Measurements from ENCODE around the gene RHCE.

- TF ChIP-seq, protein P1, sequence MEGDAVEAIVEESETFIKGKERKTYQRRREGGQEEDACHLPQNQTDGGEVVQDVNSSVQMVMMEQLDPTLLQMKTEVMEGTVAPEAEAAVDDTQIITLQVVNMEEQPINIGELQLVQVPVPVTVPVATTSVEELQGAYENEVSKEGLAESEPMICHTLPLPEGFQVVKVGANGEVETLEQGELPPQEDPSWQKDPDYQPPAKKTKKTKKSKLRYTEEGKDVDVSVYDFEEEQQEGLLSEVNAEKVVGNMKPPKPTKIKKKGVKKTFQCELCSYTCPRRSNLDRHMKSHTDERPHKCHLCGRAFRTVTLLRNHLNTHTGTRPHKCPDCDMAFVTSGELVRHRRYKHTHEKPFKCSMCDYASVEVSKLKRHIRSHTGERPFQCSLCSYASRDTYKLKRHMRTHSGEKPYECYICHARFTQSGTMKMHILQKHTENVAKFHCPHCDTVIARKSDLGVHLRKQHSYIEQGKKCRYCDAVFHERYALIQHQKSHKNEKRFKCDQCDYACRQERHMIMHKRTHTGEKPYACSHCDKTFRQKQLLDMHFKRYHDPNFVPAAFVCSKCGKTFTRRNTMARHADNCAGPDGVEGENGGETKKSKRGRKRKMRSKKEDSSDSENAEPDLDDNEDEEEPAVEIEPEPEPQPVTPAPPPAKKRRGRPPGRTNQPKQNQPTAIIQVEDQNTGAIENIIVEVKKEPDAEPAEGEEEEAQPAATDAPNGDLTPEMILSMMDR (IDR thresholded peaks at IDR 0.05; ENCODE audit: poor library complexity): no peak
- TF ChIP-seq EZH2 (IDR thresholded peaks at IDR 0.05; ENCODE audit: borderline replicate concordance): no peak
Observed at GRCh38 chr1:25432749-25433388, 12.2 kb upstream of the RHCE start.
